Vagina (tissue), 2 donors: ENCODE results near the gene SYTL5. TPM values are rescaled to one million over a fixed set of nuclear protein-coding genes. Genes with fewer than 3 reads are reported as not detected.

Experiments used
- DNase-seq, 2 donors: peaks; one replicate each; pipeline ENCODE4 v3.0.0-alpha.2; 2017; ENCODE audit errors: extremely low spot score in 2 of 2
- H3K27ac ChIP-seq: fragments of 200-600 bp; sonication (generic); one replicate; pipeline ENCODE4 v1.5.1; 2019
- H3K27me3 ChIP-seq: fragments of 200-600 bp; sonication (generic); one replicate; pipeline ENCODE4 v1.5.1; 2019
- H3K36me3 ChIP-seq, 2 donors: fragments of 200-600 bp; sonication (generic); one replicate each; pipeline ENCODE4 v1.5.1; 2017 to 2019
- H3K4me1 ChIP-seq: fragments of 200-600 bp; sonication (generic); one replicate; pipeline ENCODE4 v1.5.1; 2019
- H3K4me3 ChIP-seq, 2 donors: fragments of 200-600 bp; sonication (generic); 1 replicate in 1 of 2; 2 replicates in 1 of 2; pipeline ENCODE4 v1.5.1; 2016 to 2019
- H3K9me3 ChIP-seq: fragments of 200-600 bp; sonication (generic); one replicate; pipeline ENCODE4 v1.5.1; 2019
- POLR2A ChIP-seq, 2 donors: fragments of 450-650 bp; IDR thresholded peaks; one replicate each; pipeline ENCODE4 v1.6.1; 2017; ENCODE audit warnings: antibody characterized with exemption in 2 of 2, mild to moderate bottlenecking in 2 of 2, moderate library complexity in 2 of 2
- POLR2AphosphoS5 ChIP-seq, 2 donors: sonication (generic); formaldehyde crosslinking; IDR thresholded peaks; one replicate each; pipeline ENCODE4 v1.9.0; 2017; ENCODE audit warnings: antibody characterized with exemption in 2 of 2, mild to moderate bottlenecking in 2 of 2, low read depth in 1 of 2; ENCODE audit not compliant: insufficient read depth in 1 of 2
- intact Hi-C: fragments of 100-400 bp; cut with DNase I; formaldehyde crosslinking; loops from one replicate; pipeline ENCODE4 v1.15.1; 2023
- total RNA-seq: library from RNA; depleted of rRNA; stranded (reverse); fragments of >200 nt; gene quantifications from one replicate; pipeline ENCODE4 v1.2.3, GENCODE V29; 2016
- TF ChIP-seq, protein P1 (sequence below), 3 experiments: fragments of 450-650 bp in 2 of 3; fragments of 200-600 bp in 1 of 3; sonication (generic) in 1 of 3; IDR thresholded peaks; one replicate each; pipeline ENCODE4 v1.5.1; 2017 to 2019; ENCODE audit warnings: antibody characterized with exemption in 3 of 3, mild to moderate bottlenecking in 2 of 3, moderate library complexity in 2 of 3

The SYTL5 gene
- total RNA-seq, 1 donor from 2014 or later = 1.2 TPM

- no peaks in the 10 kb centered on the region for H3K36me3 ChIP-seq
- intact Hi-C loops = no loop called here
- no peak overlapping the region for H3K4me3 ChIP-seq
- no peaks in the 10 kb centered on the region for H3K27me3 ChIP-seq
- H3K27ac ChIP-seq = no peak overlapping the region
- H3K4me1 ChIP-seq = no peaks in the 10 kb centered on the region
- TF ChIP-seq, protein P1, sequence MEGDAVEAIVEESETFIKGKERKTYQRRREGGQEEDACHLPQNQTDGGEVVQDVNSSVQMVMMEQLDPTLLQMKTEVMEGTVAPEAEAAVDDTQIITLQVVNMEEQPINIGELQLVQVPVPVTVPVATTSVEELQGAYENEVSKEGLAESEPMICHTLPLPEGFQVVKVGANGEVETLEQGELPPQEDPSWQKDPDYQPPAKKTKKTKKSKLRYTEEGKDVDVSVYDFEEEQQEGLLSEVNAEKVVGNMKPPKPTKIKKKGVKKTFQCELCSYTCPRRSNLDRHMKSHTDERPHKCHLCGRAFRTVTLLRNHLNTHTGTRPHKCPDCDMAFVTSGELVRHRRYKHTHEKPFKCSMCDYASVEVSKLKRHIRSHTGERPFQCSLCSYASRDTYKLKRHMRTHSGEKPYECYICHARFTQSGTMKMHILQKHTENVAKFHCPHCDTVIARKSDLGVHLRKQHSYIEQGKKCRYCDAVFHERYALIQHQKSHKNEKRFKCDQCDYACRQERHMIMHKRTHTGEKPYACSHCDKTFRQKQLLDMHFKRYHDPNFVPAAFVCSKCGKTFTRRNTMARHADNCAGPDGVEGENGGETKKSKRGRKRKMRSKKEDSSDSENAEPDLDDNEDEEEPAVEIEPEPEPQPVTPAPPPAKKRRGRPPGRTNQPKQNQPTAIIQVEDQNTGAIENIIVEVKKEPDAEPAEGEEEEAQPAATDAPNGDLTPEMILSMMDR (IDR thresholded peaks at IDR 0.05) = no peak
- TF ChIP-seq POLR2A (IDR thresholded peaks at IDR 0.05) (no peak), POLR2AphosphoS5 (IDR thresholded peaks at IDR 0.05; ENCODE audit: insufficient read depth in 1 of 2, low read depth in 1 of 2) (no peak)
- no peaks in the 10 kb centered on the region for H3K9me3 ChIP-seq
- DNase-seq = no peak
Measured at GRCh38 chrX:38154340-38154739, 148.0 kb downstream of the SYTL5 start.

DNA sequence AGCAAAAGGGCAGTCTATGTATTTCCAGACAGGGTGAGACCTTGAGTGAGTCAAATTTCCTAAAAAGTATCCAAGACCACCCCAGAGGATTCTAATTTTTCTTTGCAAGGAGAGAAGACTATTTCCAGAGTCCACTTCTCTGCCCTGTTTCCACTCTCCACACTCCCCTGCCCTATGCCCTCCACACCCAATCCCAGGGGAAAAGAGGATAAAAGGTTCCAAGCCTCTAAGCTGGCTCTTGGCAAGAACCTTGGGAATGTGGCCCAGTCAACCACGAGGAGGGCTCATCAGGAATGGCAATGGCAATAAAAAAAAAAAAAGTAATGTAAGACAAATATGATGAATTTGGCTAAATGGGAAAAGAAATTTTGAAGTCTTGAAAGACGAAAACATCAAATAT lies 148.5 kb downstream of the SYTL5 start:
- no peaks in the 10 kb centered on the region for H3K27me3 ChIP-seq
- H3K36me3 ChIP-seq = no peaks in the 10 kb centered on the region
- H3K4me1 ChIP-seq = no peaks in the 10 kb centered on the region
- DNase-seq = no peak
- H3K27ac ChIP-seq = no peak overlapping the region
- H3K4me3 ChIP-seq = no peak overlapping the region
- intact Hi-C loops = no loop called here
- no peak for TF ChIP-seq POLR2AphosphoS5 (IDR thresholded peaks at IDR 0.05; ENCODE audit: insufficient read depth in 1 of 2, low read depth in 1 of 2)
- TF ChIP-seq POLR2A (IDR thresholded peaks at IDR 0.05) = no peak
- TF ChIP-seq, protein P1 (IDR thresholded peaks at IDR 0.05) = no peak
- H3K9me3 ChIP-seq = no peaks in the 10 kb centered on the region

- no peaks in the 10 kb centered on the region for H3K36me3 ChIP-seq
- no peaks in the 10 kb centered on the region for H3K9me3 ChIP-seq
- no peak overlapping the region for H3K27ac ChIP-seq
- no peak for DNase-seq
- H3K27me3 ChIP-seq = no peaks in the 10 kb centered on the region
- no peak overlapping the region for H3K4me3 ChIP-seq
- intact Hi-C loops = no loop called here
- no peaks in the 10 kb centered on the region for H3K4me1 ChIP-seq
- TF ChIP-seq POLR2AphosphoS5 (IDR thresholded peaks at IDR 0.05; ENCODE audit: insufficient read depth in 1 of 2, low read depth in 1 of 2) = no peak
- TF ChIP-seq, protein P1 (IDR thresholded peaks at IDR 0.05) = no peak
- TF ChIP-seq POLR2A (IDR thresholded peaks at IDR 0.05) = no peak
Measured at GRCh38 chrX:38156838-38157237, 150.5 kb downstream of the SYTL5 start.

- TF ChIP-seq POLR2A (IDR thresholded peaks at IDR 0.05) (no peak), POLR2AphosphoS5 (IDR thresholded peaks at IDR 0.05; ENCODE audit: insufficient read depth in 1 of 2, low read depth in 1 of 2) (no peak)
- TF ChIP-seq, protein P1 (IDR thresholded peaks at IDR 0.05) = no peak
- DNase-seq = no peak
- no peaks in the 10 kb centered on the region for H3K27me3 ChIP-seq
- no peaks in the 10 kb centered on the region for H3K9me3 ChIP-seq
- H3K4me1 ChIP-seq = no peaks in the 10 kb centered on the region
- no peak overlapping the region for H3K4me3 ChIP-seq
- intact Hi-C loops = no loop called here
- H3K36me3 ChIP-seq = no peaks in the 10 kb centered on the region
- H3K27ac ChIP-seq = no peak overlapping the region
Measured at GRCh38 chrX:38163193-38163592, 156.8 kb downstream of the SYTL5 start.

DNA sequence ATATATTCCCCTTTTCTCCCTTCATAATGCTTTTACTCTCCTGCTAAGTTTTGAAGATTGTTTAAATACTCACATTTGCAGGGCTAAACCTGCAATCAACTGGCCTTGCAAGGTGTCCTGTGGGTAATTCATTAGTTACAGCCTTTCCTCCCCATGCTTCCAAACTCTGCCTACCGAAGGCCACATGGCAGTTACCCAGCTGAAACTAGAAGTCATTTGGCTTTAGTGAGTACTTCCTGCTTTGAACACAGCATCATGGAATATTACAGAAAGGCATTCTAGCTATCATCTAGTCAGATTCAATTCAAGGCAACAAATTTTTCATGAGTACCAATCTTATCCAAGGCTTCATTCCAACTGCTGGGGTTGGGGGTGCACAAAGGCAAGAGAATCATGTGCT lies 158.7 kb downstream of the SYTL5 start:
- Histone ChIP-seq H3K36me3 (no peaks in the 10 kb centered on the region), H3K4me1 (no peaks in the 10 kb centered on the region), H3K9me3 (no peaks in the 10 kb centered on the region), H3K27me3 (no peaks in the 10 kb centered on the region), H3K4me3 (no peak overlapping the region), H3K27ac (no peak overlapping the region)
- TF ChIP-seq, protein P1 (IDR thresholded peaks at IDR 0.05) = no peak
- TF ChIP-seq POLR2A (IDR thresholded peaks at IDR 0.05) = no peak
- no peak for TF ChIP-seq POLR2AphosphoS5 (IDR thresholded peaks at IDR 0.05; ENCODE audit: insufficient read depth in 1 of 2, low read depth in 1 of 2)
- intact Hi-C loops = no loop called here
- no peak for DNase-seq
